SK-N-SH treated with all-trans-retinoic acid at 6 μM for 48 hours (cell line): ENCODE results near the gene JPH3.

ENCODE experiments used
- CSDC2 ChIP-seq: fragments of 250-450 bp; sonication (Bioruptor Pico); IDR thresholded peaks from 2 replicates; pipeline ENCODE4 v1.5.0; 2020; ENCODE audit warnings: mild to moderate bottlenecking, moderate library complexity
- ISL1 ChIP-seq: fragments of 250-450 bp; sonication (Bioruptor Pico); IDR thresholded peaks from 2 replicates; pipeline ENCODE4 v2.1.2; 2022; ENCODE audit warnings: mild to moderate bottlenecking, moderate library complexity
- PATZ1 ChIP-seq: fragments of 250-450 bp; sonication (Bioruptor Pico); IDR thresholded peaks from 2 replicates; pipeline ENCODE4 v1.8.0; 2020; ENCODE audit warnings: mild to moderate bottlenecking, moderate library complexity, borderline replicate concordance
- PPARA ChIP-seq: fragments of 250-450 bp; sonication (Bioruptor Pico); IDR thresholded peaks from 2 replicates; pipeline ENCODE4 v1.5.0; 2020; ENCODE audit warnings: mild to moderate bottlenecking, borderline replicate concordance
- TOX ChIP-seq: fragments of 250-450 bp; sonication (Bioruptor Pico); IDR thresholded peaks from 2 replicates; pipeline ENCODE4 v1.8.0; 2021; ENCODE audit warnings: mild to moderate bottlenecking, moderate library complexity, borderline replicate concordance
- ZFP3 ChIP-seq: fragments of 250-450 bp; sonication (Bioruptor Pico); IDR thresholded peaks from 2 replicates; pipeline ENCODE4 v1.5.0; 2020; ENCODE audit warnings: mild to moderate bottlenecking, moderate library complexity
- ZNF70 ChIP-seq: fragments of 450-650 bp; formaldehyde crosslinking; IDR thresholded peaks from 2 replicates; pipeline ENCODE4 v1.5.0; 2020; ENCODE audit warnings: mild to moderate bottlenecking, moderate library complexity

- TF ChIP-seq ZFP3 (CRISPR knock-in tag) (no peak), CSDC2 (CRISPR knock-in tag) (no peak), TOX (no peak), ZNF70 (CRISPR knock-in tag) (no peak), PATZ1 (CRISPR knock-in tag) (no peak), PPARA (CRISPR knock-in tag) (no peak), ISL1 (no peak)
Measured at GRCh38 chr16:87684106-87684677, 81.9 kb downstream of the JPH3 start.
